ENCODE measurements around the gene WNT5A.

DNA sequence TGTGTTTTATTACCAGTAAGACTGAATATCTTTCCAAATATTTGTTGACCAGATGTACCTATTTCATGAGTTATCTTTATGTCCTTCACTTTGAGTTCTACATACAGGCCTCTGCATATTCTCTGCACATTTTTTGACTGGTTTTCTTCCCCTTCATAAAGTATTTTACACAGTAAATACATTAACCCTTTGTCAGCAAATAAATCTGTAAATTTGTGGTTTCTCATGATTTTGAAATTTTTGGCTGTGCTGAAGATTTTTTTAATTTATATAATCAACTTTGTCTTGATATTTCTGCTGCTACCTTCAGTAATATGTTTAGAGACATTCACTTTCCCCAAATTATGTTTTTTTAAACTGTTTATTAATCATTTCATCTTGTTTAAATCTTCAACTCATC is 50.5 kb downstream of the WNT5A start:
- TF ChIP-seq POLR2AphosphoS5 (IDR thresholded peaks at IDR 0.05; ENCODE audit: low read depth, low read length) = no peak
- TF ChIP-seq TAF1 (IDR thresholded peaks at IDR 0.05; ENCODE audit: low read depth, low read length) = no peak
